Stimulated activated CD4-positive, alpha-beta T cell treated with anti-CD3 and anti-CD28 coated beads, Interleukin-4, amount 100 ng/mL, for 1 hour (primary cell): ENCODE data around the gene GRM4.

ENCODE experiments used
- DNase-seq: peaks from one replicate; pipeline ENCODE4 v3.0.0-alpha.2; 2020

The GRM4 gene

DNA sequence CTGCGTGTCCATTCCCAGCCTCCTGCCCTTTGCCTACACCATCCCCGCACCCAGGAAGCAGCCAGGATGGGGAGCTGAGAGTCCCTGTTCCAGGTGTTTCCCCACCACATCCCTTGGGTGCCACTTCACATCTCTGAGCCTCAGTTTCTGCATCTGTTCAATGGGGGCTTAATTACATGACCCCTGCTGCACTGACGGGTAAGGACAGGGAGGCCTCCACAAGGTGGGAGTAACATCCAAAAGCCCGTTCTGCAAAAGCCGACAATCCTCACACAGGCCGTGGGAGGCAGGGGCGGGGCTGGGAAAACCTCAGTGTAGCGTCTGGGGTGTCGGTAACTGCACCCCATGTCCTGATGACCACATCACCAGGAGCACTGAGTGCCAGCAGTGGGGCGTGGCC, 41.3 kb downstream of the GRM4 start:
- DNase-seq = no peak

DNA sequence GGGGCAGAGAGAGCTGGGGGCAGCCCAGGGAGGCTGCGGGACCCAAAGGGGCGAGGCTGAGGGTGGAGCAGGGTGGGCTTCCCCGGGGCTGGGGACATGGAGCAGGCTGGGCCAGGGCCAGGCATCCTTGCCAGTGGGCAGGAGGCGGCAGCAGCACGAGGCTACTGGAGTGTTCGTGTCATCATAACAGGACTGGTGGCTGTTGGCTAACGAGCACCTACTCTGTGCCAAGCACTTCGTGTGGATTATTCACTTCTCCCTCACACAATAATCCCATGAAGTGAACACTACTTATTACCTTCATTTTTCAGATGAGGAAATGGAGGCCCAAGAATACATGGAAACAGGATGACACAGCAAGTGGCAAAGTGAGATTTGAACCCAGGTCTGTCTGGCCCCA, 41.7 kb downstream of the GRM4 start:
- no peak for DNase-seq

DNA sequence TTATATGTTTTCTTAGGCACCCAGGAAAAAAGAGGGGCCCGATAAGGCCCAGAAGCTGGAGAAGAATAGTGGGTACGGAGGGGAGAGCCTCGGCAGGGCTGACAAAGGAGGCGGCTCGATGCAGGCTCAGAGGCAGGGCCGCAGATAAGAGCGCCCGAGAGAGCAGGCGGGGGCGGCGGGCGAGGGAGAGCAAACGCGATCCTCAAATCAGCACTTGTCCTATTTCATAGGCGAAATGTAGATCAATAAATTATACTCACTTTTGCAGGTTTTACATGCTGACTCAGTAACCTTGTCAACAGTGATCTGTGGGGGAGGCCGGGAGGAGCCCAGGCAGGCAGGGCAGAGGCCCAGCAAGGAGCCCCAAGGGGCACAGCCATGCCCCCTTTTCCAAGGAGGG, 42.6 kb downstream of the GRM4 start:
- DNase-seq = no peak

DNA sequence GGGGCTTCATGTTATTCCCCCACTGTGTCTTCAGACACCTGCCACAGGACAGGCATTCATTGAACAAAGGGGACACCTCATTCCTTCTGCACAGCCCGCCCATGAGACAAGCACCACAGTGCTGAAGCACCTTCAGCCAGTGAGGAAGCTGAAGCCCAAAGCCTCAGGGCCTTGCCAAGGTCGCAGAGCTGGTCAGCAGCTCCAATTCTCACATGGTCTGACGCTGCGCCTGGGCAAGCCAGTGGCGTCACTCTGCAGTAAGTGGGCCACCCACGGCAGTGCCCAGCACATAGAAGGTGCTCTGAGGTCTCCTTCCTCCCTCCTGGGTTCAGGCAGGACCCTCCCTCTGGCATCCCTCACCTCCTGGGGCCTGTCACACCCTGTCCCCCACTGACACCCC, 43.2 kb downstream of the GRM4 start:
- DNase-seq = no peak

DNA sequence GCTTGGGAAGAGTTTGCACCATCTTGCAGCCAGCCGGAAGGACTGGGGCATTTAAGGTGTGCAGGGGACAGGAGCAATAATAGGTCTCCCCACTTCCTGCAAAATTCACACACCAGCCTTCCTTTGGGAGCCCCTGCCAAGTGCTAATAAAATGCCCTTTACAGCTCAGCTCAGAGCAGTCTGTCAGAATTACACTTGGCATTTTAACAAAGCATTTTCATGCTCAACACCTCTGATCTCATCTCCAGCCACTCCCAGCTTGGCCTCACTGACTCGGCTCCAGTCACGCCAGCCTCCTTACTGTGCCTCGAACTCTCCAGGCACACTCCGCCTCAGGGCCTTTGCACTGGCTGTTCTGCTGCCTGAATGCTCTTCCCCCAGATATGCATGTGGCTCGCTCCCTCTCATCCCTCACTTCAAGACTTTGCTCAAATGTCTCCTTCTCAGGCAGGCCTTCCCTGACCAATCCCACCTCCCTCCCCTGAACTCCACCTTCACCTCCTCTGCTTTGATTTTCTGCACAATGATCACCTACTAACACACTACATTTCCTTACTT, 43.7 kb downstream of the GRM4 start:
- no peak for DNase-seq

DNA sequence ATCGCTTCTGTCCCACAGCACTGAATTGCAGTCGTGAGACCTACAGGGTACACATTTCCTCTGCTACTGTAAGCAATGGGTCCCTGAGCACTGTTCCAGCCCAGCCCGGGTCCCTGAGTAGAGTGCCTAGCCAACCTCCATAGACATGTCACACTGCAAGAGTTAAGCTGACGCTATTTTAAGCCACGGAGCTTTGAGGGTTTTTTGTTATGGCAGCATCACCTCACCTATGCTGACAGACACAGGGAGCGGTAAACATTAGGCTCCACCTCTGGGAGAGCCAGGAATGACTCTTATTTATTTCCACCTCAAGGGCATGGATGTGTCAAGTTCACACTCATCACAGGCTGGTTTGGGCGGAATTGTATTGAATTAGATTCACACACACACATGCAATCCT, 45.1 kb downstream of the GRM4 start:
- no peak for DNase-seq

DNA sequence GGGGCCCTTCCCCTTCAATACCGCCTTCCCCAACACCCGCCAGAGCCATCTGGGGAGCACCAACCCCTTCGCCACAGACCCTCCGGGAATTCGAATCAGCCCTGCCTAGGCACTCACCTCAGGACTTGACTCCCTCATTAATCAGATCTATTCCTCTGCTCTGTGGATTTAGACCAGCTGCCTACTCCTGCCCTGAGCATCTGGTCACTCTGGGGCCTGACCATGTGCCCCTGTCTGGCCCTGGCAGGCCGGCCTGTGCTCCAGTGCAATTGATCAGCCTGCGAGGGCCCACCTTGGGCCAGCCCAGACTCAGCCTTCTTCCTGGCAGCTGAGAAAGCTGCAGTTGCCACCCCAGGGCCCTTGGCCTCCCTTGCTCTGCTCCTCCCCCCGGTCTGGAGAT, 46.0 kb downstream of the GRM4 start:
- no peak for DNase-seq

DNA sequence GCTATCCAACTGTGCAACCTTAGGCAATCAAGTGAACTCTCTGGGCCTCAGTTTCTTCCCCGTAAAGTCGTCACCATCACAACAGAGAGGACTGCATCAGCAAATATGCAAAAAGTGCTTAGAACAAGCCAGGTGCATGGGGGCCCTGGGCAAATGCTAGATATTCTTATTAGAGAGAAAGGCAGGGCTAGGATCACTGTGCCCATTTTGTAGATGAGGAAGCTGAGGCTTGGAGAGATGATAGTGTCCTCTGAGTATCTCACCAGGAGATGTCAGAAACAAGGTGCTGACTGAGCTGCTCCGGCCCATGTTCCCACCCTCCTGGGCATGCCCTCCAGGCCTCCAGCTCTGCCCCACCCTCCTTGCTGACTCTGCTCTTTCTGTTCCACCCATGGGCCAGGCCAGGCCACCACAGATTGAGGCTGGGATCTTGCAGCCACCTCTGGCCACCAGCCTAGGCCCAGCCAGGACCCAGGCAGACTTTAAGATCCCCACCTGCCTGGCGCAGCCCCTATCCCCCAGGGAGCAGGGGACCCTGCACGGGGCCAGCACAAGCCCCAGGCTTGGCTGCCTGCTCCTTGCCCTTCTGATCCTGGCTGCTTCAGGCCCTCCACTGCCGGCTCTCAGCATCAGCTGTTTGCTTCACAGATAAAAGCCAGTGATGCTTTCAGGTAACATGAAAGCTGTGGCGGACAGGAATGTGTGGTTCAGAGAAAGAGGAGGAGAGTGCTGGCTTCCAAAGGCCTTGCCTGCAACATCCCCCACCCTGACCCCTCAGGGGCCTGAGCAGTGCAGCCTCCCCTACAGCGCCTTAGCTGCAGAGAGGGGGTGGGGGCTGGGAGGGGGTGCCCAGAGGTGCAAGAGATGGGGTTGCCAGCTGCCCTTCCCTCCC, 47.6 kb downstream of the GRM4 start:
- no peak for DNase-seq

DNA sequence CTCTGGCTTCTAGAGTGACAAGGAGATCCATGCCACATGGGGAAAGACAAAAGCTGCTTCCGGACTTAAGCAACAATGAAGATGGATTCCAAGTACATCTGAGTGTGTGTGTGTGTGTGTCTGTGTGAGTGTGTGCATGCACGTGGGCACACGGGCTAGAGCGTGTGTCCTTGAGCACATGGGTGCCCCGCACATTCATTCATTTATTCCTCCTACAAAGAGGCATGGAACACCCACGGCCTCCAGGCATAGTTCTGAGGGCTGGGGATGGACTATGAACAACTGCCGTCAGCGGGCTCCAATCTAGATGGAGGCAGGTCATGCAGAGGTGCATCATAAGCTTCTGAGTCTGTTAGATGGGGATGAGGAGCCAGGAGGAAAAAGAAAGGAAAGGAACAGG, 49.1 kb downstream of the GRM4 start:
- no peak for DNase-seq

DNA sequence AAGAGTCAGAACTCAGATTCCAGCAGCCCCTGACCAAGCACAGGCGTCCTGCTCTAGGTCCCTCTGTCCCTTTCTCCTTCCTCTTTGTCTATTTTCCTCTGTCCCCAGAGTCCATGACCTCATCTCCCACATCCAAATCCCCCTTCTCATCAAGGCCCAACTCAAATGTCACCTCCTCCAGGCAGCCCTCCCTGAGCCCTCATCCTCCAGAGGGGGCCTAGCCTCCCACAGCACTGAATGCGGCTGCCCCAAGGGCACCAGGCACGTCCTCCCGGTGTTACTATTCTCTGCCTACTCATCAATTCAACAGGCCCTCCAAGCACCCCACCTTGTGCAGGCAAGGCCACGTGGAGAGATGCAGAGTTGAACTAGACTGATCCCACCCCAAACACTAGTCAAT, 49.7 kb downstream of the GRM4 start:
- no peak for DNase-seq

DNA sequence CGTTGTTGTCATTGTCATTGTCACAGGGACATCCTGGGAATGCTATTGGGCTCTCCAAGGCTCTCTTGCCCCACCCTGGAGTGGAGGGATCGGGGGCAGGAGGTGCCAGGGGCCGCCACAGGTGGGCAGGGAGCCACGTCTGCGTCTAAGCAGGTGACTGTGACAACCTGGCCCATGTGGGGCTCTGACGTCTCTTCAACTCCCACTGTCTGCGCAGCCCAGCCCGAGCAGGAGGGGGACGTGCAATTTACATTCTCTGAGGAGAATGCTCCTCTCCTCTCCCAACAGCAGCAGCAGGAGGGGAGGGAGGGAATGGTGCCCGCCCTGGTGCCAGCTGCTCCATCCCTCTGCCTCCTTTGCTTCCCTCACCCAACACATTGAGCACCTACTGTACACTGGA, 50.1 kb downstream of the GRM4 start:
- DNase-seq = no peak

DNA sequence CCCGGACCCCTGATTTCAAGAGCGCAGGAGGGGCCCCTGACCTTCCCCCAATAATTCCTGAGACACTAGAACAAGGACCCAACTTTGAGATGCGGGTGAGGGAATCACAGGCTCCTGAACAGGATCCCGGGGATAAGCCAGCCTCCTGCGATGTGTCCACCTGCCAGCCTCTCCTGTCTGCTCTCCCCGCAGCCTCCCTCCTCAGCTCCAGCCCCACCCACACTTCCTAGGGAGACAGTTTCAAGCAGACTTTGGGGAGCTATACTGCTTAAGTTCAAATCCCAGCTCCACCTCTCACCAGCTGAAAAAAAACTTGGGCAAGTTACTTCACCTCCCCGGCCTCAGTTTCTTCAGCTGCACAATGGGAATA, 50.8 kb downstream of the GRM4 start:
- no peak for DNase-seq

DNA sequence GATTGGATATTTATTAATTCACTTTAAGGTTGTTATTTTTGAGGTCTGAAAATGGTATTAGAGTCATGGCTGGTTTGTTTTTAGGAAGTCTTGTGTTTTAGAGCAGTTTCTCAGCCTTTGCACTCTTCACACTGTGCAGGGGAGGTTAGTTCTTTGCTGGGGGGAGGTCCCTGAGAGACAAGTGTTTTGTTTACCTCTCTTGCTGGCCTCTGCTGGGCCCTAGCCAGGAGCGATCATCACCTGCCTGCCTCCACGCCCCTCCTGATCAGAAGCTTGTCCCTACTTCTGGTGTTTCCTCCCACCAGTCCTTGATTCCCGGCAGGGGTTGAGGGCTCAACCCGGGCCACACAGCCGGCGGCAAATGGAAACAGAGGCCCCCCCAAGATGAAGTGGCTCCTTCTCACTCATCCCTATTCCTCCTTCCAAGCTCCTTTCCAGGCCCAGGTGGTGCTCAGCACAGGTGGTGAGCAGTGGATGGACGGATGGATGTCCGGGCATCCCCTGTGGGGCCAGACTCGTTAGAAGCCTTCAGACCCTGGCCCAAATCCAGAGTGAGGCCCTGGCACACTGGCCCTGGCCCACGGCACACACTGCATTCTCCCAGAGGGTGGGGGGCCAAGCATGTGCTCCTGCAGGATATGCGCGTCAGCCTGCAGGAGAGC, 51.3 kb downstream of the GRM4 start:
- DNase-seq = no peak

DNA sequence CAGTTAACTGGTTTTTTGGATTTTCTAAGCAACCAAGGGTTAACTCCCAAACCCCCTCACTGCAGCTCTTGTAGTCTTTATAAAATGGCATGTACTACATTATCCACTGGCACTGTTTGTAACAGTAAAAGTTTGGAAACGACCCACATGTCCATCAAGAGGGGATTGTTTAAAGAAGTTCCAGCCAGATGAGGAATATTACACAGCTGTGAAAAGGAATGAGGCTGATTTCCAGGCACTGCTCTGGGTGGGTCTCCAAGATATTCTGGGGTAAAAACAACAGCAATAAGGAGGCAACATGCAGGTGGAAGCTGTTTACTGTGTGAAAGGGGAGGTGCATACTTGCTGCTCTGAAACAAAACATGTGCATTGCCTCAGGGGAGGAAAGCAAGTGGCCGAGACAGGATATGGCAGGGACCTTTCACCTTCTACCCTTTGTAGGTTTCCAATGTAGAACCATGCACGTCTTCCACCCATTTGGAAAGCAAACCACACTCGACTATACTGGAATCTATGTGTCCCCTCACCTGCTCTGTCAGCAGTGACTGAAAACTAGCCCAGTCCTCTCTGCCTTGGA, 51.9 kb downstream of the GRM4 start:
- no peak for DNase-seq

DNA sequence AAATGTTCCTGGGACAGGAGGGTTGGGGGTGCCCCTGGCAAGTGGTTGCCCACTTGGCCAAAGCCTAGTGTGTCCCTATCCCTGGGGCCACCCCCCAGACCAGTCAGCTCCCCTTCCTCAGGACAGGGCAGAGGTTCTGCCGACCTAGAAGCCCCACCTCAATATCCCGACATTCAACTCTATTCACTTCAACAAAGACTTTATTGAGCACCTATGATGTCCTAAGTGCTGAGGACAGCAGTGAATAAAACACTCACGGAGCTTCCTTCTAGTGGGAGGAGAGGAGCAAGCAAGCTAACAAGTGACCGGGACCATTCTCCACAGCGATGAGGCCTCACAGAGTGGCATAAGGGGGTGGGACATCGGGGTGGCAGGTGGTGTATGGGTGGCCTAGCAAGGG, 52.7 kb downstream of the GRM4 start:
- DNase-seq = no peak

DNA sequence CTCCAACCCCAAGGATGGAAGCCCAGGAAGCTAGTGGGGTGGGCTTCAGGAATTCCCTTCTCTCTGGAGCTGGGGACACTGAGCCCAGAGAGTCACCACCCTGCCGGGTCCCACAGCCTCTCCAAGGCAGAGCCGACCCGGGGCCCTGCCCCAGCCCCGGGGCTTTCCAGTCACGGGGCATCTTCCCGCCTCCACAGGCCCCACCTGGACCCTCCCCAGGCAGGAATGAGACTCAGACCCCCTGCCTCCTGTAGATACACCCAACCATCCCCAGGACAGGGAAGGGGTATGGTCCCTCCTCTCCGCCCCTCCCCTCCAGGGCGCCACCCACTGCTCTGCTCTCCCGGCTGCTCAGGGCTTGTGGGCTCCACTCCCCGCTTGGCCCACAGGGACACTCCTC, 53.3 kb downstream of the GRM4 start:
- DNase-seq = no peak

DNA sequence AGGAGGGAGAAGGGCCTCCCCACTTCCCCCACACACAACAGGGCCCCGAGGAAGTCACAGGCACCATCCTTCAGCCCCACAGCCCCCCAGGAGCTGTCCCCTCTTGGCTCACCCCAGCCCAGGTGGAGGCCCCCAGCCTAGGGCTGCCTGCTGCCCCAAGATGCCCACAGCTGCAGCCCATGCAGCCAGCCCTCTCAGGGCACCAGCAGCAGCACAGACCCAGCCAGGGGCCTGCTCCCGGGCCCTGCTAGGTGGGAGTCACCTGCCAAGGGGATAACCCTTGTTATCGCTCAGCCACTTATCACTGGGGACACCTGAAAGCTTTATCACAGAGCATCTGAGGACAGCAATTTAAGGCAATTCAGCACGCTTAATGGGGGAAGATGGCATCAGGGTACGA, 55.0 kb downstream of the GRM4 start:
- DNase-seq = no peak

DNA sequence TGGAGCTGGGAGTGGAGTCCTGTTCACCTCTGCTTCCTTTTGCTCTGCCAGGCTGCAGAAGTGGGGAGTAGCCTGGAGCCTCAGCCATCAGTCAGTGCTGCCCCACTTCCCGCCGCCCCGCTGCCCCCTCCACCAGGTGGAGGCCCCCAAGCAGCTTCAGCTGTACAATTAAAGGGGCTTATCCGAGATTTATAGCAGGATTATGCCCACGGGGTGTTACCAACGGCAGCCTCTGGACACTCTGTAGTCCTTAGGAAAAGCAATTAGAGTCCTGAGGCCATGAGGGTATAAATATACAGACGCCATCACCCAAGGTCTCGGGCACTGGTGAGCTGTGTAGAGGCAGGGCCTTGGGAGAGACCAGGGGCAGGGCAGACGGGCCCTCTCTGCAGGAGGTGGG, 55.4 kb downstream of the GRM4 start:
- DNase-seq = no peak

DNA sequence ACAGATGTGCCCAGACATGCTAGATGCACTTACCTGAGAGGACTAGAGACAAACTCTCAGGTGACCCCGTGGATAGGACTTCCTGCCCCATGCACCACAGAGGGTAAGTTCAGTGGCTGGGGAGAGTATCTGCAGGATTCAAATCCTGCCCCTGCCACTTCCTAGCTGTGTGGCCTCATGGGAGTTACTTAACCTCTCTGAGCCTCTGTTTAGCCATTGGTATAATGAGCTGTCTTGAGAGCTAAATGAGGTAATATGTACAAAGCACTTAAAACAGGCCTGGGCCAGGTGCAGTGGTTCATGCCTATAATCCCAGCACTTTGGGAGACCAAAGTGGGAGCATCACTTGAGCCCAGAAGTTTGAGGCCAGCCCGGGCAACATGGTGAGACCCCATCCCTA, 59.3 kb downstream of the GRM4 start:
- DNase-seq = no peak

DNA sequence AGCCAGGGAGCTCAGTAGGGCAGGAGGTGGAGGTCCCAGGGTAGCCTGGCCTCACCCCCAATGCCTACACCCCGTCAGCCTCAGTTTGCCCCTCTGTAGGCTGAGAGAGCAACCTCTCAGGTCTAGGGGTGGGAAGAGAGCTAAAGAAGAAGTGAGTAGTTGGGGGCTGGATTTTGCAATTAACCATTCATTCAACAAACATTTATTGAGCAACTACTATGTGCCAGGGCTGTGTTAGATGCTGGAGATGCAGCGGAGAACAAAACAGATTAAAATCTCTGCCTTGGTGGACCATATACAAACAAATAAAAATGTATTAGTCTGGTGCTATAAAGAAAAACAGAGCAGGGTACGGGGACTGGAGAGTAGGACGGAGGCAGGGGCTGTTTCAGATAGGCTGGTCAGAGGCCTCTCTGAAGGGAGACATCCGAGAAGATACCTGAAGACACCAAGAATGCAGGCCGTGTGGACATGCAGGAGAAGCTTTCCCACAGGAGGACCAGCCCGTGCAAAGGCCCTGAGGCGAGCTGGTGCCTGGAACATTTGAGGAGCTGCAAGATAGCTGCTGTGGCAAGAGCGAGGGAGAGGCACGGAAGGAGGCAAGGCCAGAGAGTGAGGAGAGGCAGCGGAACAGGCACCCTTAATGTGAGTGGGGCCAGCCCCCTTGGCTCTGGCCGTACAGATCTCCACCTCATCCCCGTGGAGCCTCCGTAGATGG, 60.3 kb downstream of the GRM4 start:
- DNase-seq = no peak

DNA sequence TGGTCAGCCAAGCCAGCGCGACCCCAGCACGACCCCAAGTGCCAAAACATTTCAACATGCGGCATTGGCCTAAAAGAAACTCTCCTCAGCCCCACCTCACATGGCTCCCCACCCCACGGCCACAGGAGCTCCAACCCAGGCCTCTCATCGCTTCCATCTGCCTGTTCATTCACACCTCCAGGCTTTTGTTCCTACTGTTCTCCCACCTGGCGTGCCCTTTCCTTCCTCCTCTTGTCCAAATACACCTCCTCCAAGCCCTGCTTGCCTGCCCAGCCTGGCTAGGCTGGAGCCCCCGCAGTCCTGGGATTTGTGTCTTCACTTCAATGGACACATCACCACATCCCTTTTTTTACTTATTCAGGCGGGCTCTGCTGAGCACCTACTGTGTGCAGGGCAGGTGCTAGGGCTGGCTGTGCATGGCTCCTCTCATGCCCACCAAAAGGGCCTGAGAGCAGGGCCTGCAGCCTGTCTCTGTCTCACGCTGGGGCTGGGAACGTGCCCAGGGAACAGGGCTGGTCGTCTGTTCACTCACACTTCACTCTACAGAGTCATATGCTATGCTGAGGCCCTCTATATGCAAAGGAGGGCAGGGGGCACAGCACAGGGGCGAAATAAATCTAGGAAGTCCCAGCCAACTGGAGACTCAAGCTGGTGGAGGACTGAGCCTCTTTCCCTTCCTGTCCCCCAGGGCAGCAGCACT, 61.1 kb downstream of the GRM4 start:
- no peak for DNase-seq

DNA sequence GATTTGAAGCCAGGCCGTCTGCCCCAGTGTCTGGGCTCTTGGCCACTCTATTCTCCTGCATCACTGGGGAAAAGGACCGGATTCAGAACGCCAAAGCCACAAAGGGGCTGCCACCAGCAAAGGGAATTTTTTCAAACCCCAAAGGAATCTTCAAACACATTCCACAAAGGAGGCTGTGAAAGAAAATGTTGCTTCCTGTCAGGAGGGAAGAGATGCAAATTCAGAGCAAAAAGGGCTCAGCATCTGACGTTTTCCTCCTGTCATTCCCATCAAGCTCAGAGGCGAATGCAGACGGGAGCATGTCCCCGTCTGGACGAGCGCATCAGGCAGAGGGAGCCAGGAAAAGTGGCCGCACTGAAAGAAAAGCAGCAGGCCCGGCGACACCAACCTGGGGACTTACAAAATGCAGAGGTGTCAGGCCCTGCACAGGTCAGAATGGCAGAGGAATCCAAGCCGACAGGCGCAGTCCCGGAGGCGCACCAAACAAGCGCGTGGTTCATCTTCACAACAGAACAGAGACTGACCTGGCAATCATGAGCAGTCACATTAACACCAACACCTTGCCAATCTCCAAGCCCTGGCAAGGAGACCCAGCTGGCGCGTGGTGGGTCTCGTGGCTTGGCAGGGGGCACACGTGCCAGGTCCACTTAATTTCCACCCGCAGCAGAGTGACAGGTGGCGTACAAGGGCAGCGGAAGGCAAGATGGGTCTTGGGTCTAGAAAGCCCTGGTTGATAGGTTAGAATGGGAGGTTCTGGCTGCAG, 62.8 kb downstream of the GRM4 start:
- no peak for DNase-seq
